Right lobe of liver (tissue), 6 donors: ENCODE measurements around the gene MAP3K1. TPM values are rescaled to one million over a fixed set of nuclear protein-coding genes. Genes with fewer than 3 reads are reported as not detected.

Experiments
- ATAC-seq, 4 donors: fragments of 200-7000 bp; cut with Tn5 transposase; one replicate each; pipeline ENCODE4 v1.9.1; 2020; ENCODE audit warnings: mild to moderate bottlenecking in 4 of 4, moderate library complexity in 4 of 4
- DNase-seq, 3 donors: peaks; one replicate each; pipeline ENCODE4 v3.0.0-alpha.2; 2020
- H3K27ac ChIP-seq, 3 donors: fragments of 200-600 bp; one replicate each; pipeline ENCODE4 v1.8.0; 2022
- H3K27me3 ChIP-seq, 2 donors: fragments of 200-600 bp; one replicate each; pipeline ENCODE4 v1.8.0; 2022
- H3K36me3 ChIP-seq, 4 donors: fragments of 200-600 bp; sonication (generic) in 1 of 4; one replicate each; pipeline versions ENCODE4 v1.5.1 to v1.8.0; 2017 to 2022; ENCODE audit warnings: control low read depth in 1 of 4
- H3K4me1 ChIP-seq, 4 donors: fragments of 200-600 bp; sonication (generic) in 1 of 4; one replicate each; pipeline versions ENCODE4 v1.5.1 to v1.8.0; 2017 to 2022; ENCODE audit warnings: control low read depth in 1 of 4
- H3K4me3 ChIP-seq, 3 donors: fragments of 200-600 bp; one replicate each; pipeline ENCODE4 v1.8.0; 2022
- H3K9me3 ChIP-seq, 4 donors: fragments of 200-600 bp; sonication (generic) in 1 of 4; one replicate each; pipeline versions ENCODE4 v1.5.1 to v1.8.0; 2017 to 2022; ENCODE audit warnings: control low read depth in 1 of 4
- CTCF ChIP-seq, 4 donors: fragments of 200-600 bp in 3 of 4; fragments of 450-650 bp in 1 of 4; IDR thresholded peaks; one replicate each; pipeline versions ENCODE4 v1.5.1 to v1.8.0; 2016 to 2022; ENCODE audit warnings: antibody characterized with exemption in 4 of 4, mild to moderate bottlenecking in 2 of 4
- POLR2A ChIP-seq: fragments of 450-650 bp; IDR thresholded peaks from one replicate; pipeline ENCODE4 v1.6.1; 2017; ENCODE audit warnings: antibody characterized with exemption, mild to moderate bottlenecking
- WGBS: methylation state at CpG from one replicate; pipeline ENCODE4 v1.1.6; 2018; ENCODE audit warnings: low coverage, low lambda C conversion rate; ENCODE audit not compliant: insufficient coverage; ENCODE audit errors: missing lambda C conversion rate; 5-methylcytosine and 5-hydroxymethylcytosine counted together
- intact Hi-C, 2 donors: fragments of 100-400 bp; cut with DNase I; formaldehyde crosslinking; loops; one replicate each; pipeline versions ENCODE4 v1.11.2 to v1.14.1; 2022
- total RNA-seq, 6 experiments: library from RNA; depleted of rRNA in 2 of 6; stranded (reverse); fragments of >200 nt in 2 of 6; fragmentation: NEBNext Ultra II Directional in 3 of 6; extraction: Animal tissue kit (Norgen Biotek cat#: 25700) in 3 of 6; gene quantifications; one replicate each; pipeline versions ENCODE4 v1.1.0 to v1.2.4, GENCODE V29; 2016 to 2023
- donor health status: DM: no; HTN: yes; CAD: no.
- donor health status: DM: no; HTN: no; CAD: no.
- donor health status: DM: no; HTN: no; CAD: no.
- donor health status: DM: no; HTN: yes; CAD: no.
- donor health status: DM: no; HTN: yes; CAD: no.

Gene MAP3K1
- total RNA-seq, 6 experiments from 2014 or later: 6.3 to 10.3 (median 8.3) TPM

- 74% methylated on average over 4 of the region's 4 CpGs for WGBS
- Histone ChIP-seq H3K27me3 (no peaks in the 10 kb centered on the region), H3K4me3 (no peak overlapping the region), H3K27ac (no peak overlapping the region), H3K36me3 (no peaks in the 10 kb centered on the region), H3K4me1 (peaks cover 0 to 48% (median 13%) of the 10 kb centered on the region in 4 donors), H3K9me3 (no peaks in the 10 kb centered on the region)
- no peak for DNase-seq
- intact Hi-C loops: no loop called here
- TF ChIP-seq CTCF (IDR thresholded peaks at IDR 0.05): no peak
- TF ChIP-seq POLR2A: no peak
- ATAC-seq: no peak
Observed at GRCh38 chr5:56853698-56854097, 38.3 kb downstream of the MAP3K1 start.

- no peak for TF ChIP-seq CTCF (IDR thresholded peaks at IDR 0.05)
- no peak overlapping the region for H3K27ac ChIP-seq
- ATAC-seq (no peak), DNase-seq (no peak)
- H3K4me3 ChIP-seq: no peak overlapping the region
- H3K4me1 ChIP-seq: peaks cover 0 to 46% (median 11%) of the 10 kb centered on the region in 4 donors
- intact Hi-C loops: no loop called here
- no peaks in the 10 kb centered on the region for H3K9me3 ChIP-seq
- no peaks in the 10 kb centered on the region for H3K27me3 ChIP-seq
- H3K36me3 ChIP-seq: no peaks in the 10 kb centered on the region
- no CpG with 5 or more reads among the region's 1 CpG for WGBS
Observed at GRCh38 chr5:56854920-56855319, 39.6 kb downstream of the MAP3K1 start.

GRCh38 chr5:56856541-56857178 is 41.3 kb downstream of the MAP3K1 start:
- Histone ChIP-seq H3K4me1 (peaks cover 0 to 31% (median 6%) of the 10 kb centered on the region in 4 donors), H3K4me3 (no peak overlapping the region), H3K27ac (no peak overlapping the region), H3K9me3 (no peaks in the 10 kb centered on the region), H3K27me3 (no peaks in the 10 kb centered on the region), H3K36me3 (no peaks in the 10 kb centered on the region)
- DNase-seq: no peak
- ATAC-seq: no peak
- WGBS: 56% methylated on average over 5 of the region's 5 CpGs
- intact Hi-C loops: no loop called here
- TF ChIP-seq CTCF (IDR thresholded peaks at IDR 0.05) (peak in 1 of 4 donors; percentile 14), POLR2A (no peak)

GRCh38 chr5:56858777-56859442 is 43.6 kb downstream of the MAP3K1 start:
- no peak for TF ChIP-seq CTCF (IDR thresholded peaks at IDR 0.05)
- TF ChIP-seq POLR2A: no peak
- Histone ChIP-seq H3K4me1 (peaks cover 0 to 26% (median 5%) of the 10 kb centered on the region in 4 donors), H3K36me3 (no peaks in the 10 kb centered on the region), H3K9me3 (no peaks in the 10 kb centered on the region), H3K27ac (peak overlapping the region in 2 of 3 donors; percentile 13 to 73), H3K27me3 (no peaks in the 10 kb centered on the region), H3K4me3 (no peak overlapping the region)
- intact Hi-C loops: no loop called here
- ATAC-seq (peak; percentile 88 to 95 (median 94)), DNase-seq (peak in 1 of 3 donors; percentile 77)
- 44% methylated on average over 2 of the region's 2 CpGs for WGBS
